Measurements from ENCODE around the gene POLR1E. TPM values are rescaled to one million over a fixed set of nuclear protein-coding genes. Genes with fewer than 3 reads are reported as not detected.

The POLR1E gene
- total RNA-seq, 3 donors from 2014 or later = 10.5 to 21.2 (median 11.2) TPM

DNA sequence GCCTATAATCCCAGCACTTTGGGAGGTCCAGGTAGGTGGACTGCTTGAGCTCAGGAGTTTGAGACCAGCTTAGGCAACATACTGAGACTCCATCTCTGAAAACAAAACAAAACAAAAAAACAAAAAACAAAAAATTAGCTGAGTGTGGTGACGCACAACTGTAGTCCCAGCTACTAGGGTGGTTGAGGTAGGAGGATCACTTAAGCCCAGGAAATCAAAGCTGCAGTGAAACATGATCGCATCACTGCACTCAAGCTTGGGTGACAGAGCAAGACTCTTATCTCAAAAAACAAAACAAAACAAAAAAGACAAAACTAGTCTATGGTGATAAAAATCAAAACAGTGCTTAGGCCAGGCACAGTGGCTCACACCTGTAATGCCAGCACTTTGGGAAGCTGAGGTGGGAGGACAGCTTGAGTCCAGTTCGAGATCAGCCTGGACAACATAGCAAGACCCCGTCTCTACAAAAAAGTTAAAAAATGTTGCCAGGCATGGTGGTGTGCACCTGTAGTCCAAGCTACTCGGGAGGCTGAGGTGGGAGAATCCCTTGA lies 61.7 kb downstream of the POLR1E start:
- TF ChIP-seq, protein P1, sequence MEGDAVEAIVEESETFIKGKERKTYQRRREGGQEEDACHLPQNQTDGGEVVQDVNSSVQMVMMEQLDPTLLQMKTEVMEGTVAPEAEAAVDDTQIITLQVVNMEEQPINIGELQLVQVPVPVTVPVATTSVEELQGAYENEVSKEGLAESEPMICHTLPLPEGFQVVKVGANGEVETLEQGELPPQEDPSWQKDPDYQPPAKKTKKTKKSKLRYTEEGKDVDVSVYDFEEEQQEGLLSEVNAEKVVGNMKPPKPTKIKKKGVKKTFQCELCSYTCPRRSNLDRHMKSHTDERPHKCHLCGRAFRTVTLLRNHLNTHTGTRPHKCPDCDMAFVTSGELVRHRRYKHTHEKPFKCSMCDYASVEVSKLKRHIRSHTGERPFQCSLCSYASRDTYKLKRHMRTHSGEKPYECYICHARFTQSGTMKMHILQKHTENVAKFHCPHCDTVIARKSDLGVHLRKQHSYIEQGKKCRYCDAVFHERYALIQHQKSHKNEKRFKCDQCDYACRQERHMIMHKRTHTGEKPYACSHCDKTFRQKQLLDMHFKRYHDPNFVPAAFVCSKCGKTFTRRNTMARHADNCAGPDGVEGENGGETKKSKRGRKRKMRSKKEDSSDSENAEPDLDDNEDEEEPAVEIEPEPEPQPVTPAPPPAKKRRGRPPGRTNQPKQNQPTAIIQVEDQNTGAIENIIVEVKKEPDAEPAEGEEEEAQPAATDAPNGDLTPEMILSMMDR (IDR thresholded peaks at IDR 0.05) = no peak
- Histone ChIP-seq H3K4me3 (no peak overlapping the region), H3K36me3 (ENCODE audit: low read depth) (no peaks in the 10 kb centered on the region), H3K4me1 (ENCODE audit: low read depth) (no peaks in the 10 kb centered on the region), H3K9me3 (no peaks in the 10 kb centered on the region)
- no peak for ATAC-seq
- intact Hi-C loops (cut with DNase I, micrococcal nuclease) = no loop called here
- no peak for DNase-seq

- ATAC-seq (no peak), DNase-seq (no peak)
- H3K36me3 ChIP-seq (ENCODE audit: low read depth) = no peaks in the 10 kb centered on the region
- no peak overlapping the region for H3K4me3 ChIP-seq
- H3K9me3 ChIP-seq = no peaks in the 10 kb centered on the region
- intact Hi-C loops (cut with DNase I, micrococcal nuclease) = no loop called here
- TF ChIP-seq, protein P1 (IDR thresholded peaks at IDR 0.05) = no peak
- H3K4me1 ChIP-seq (ENCODE audit: low read depth) = no peaks in the 10 kb centered on the region
Observed at GRCh38 chr9:37549527-37549926, 63.8 kb downstream of the POLR1E start.

- ATAC-seq (no peak), DNase-seq (no peak)
- intact Hi-C loops (cut with DNase I, micrococcal nuclease) = no loop called here
- no peaks in the 10 kb centered on the region for H3K36me3 ChIP-seq (ENCODE audit: low read depth)
- H3K4me1 ChIP-seq (ENCODE audit: low read depth) = no peaks in the 10 kb centered on the region
- H3K4me3 ChIP-seq = no peak overlapping the region
- TF ChIP-seq, protein P1 (IDR thresholded peaks at IDR 0.05) = no peak
- no peaks in the 10 kb centered on the region for H3K9me3 ChIP-seq
Observed at GRCh38 chr9:37550781-37551180, 65.0 kb downstream of the POLR1E start.

- DNase-seq (no peak), ATAC-seq (no peak)
- no peaks in the 10 kb centered on the region for H3K36me3 ChIP-seq (ENCODE audit: low read depth)
- H3K4me1 ChIP-seq (ENCODE audit: low read depth) = no peaks in the 10 kb centered on the region
- H3K9me3 ChIP-seq = no peaks in the 10 kb centered on the region
- intact Hi-C loops (cut with DNase I, micrococcal nuclease) = no loop called here
- TF ChIP-seq, protein P1 (IDR thresholded peaks at IDR 0.05) = no peak
- H3K4me3 ChIP-seq = no peak overlapping the region
Observed at GRCh38 chr9:37551468-37551867, 65.7 kb downstream of the POLR1E start.

GRCh38 chr9:37551888-37552287 lies 66.1 kb downstream of the POLR1E start:
- Histone ChIP-seq H3K4me3 (no peak overlapping the region), H3K4me1 (ENCODE audit: low read depth) (no peaks in the 10 kb centered on the region), H3K36me3 (ENCODE audit: low read depth) (no peaks in the 10 kb centered on the region), H3K9me3 (no peaks in the 10 kb centered on the region)
- TF ChIP-seq, protein P1 (IDR thresholded peaks at IDR 0.05) = no peak
- no peak for DNase-seq
- no peak for ATAC-seq
- intact Hi-C loops (cut with DNase I, micrococcal nuclease) = no loop called here

Other genes with a start within 250 kb of the POLR1E start
- 10 to 100 TPM; 63.0 to 81.3 (median 79.5) TPM for gene GRHPR, start 63.3 kb upstream of the POLR1E start, total RNA-seq
- 10 to 100 TPM in 1 of 3 donors, 1 to 10 TPM in 2; 7.8 to 11.9 (median 9.5) TPM for gene ZBTB5, start 20.5 kb upstream of the POLR1E start, total RNA-seq
- gene FBXO10, start 90.4 kb downstream of the POLR1E start, total RNA-seq = 10 to 100 TPM in 1 of 3 donors, 1 to 10 TPM in 2; 3.4 to 15.9 (median 4.6) TPM
- gene TOMM5, start 106.6 kb downstream of the POLR1E start, total RNA-seq = 10 to 100 TPM; 45.6 to 72.9 (median 68.1) TPM
- 1 to 10 TPM in 1 of 3 donors, under 1 TPM in 1, not detected in 1; 0.09 to 1.1 TPM for gene FRMPD1, start 165.0 kb downstream of the POLR1E start, total RNA-seq